Neural cell (in vitro differentiated cells): Measurements from ENCODE around the gene OAS3. TPM values are rescaled to one million over a fixed set of nuclear protein-coding genes. Genes with fewer than 3 reads are reported as not detected.

ENCODE experiments used
- H2AFZ ChIP-seq: fragments of 200-600, 300-800 bp; sonication (generic), shearing (Covaris generic); 2 replicates; pipeline ENCODE4 v1.6.0; 2014; ENCODE audit warnings: low read depth, mild to moderate bottlenecking, antibody characterized with exemption, low read length, moderate library complexity
- H3F3A ChIP-seq: fragments of 200-600 bp; shearing (Covaris generic); 2 replicates; pipeline ENCODE4 v1.6.1; 2016; ENCODE audit warnings: mild to moderate bottlenecking, moderate library complexity, mixed read lengths, antibody characterized with exemption, low read length; ENCODE audit not compliant: insufficient read depth, poor library complexity, severe bottlenecking
- H3K27ac ChIP-seq: fragments of 200-600, 300-800 bp; sonication (generic), shearing (Covaris generic); 2 replicates; pipeline ENCODE4 v1.5.1; 2014; ENCODE audit warnings: mild to moderate bottlenecking, low read length, moderate library complexity
- H3K27me3 ChIP-seq: fragments of 300-800, 200-600 bp; sonication (generic), shearing (Covaris generic); 2 replicates; pipeline ENCODE4 v1.6.0; 2014; ENCODE audit warnings: mild to moderate bottlenecking, low read depth, low read length, moderate library complexity; ENCODE audit not compliant: insufficient read depth
- H3K36me3 ChIP-seq: fragments of 300-800, 200-600 bp; sonication (generic), shearing (Covaris generic); 2 replicates; pipeline ENCODE4 v1.5.1; 2014; ENCODE audit warnings: mild to moderate bottlenecking, antibody characterized with exemption, low read length, moderate library complexity; ENCODE audit not compliant: insufficient read depth
- H3K4me2 ChIP-seq: fragments of 300-800, 200-600 bp; sonication (generic), shearing (Covaris generic); 2 replicates; pipeline ENCODE4 v1.6.0; 2014; ENCODE audit warnings: mild to moderate bottlenecking, low read length
- H3K4me3 ChIP-seq: fragments of 300-800, 200-600 bp; sonication (generic), shearing (Covaris generic); 2 replicates; pipeline ENCODE4 v1.5.1; 2014; ENCODE audit warnings: mild to moderate bottlenecking, low read length, moderate library complexity
- H3K79me2 ChIP-seq: fragments of 200-600 bp; shearing (Covaris generic); replicated peaks from 2 replicates; pipeline ENCODE4 v1.6.0; 2014; ENCODE audit warnings: mild to moderate bottlenecking, low read length, moderate library complexity; ENCODE audit not compliant: insufficient read depth
- H3K9ac ChIP-seq: fragments of 300-800, 200-600 bp; sonication (generic), shearing (Covaris generic); 2 replicates; pipeline ENCODE4 v1.6.1; 2016; ENCODE audit warnings: mild to moderate bottlenecking, low read length, mixed read lengths
- H3K9me2 ChIP-seq: fragments of 200-600 bp; shearing (Covaris generic); 2 replicates; pipeline ENCODE4 v1.6.1; 2016; ENCODE audit warnings: mild to moderate bottlenecking, low read length, mixed read lengths; ENCODE audit not compliant: insufficient read depth
- H3K9me3 ChIP-seq: fragments of 200-600, 300-800 bp; sonication (generic), shearing (Covaris generic); 2 replicates; pipeline ENCODE4 v1.6.1; 2016; ENCODE audit warnings: mild to moderate bottlenecking, mixed run types, low read length, moderate library complexity, mixed read lengths
- H4K20me1 ChIP-seq: fragments of 200-600 bp; shearing (Covaris generic); 2 replicates; pipeline ENCODE4 v1.6.1; 2016; ENCODE audit warnings: mild to moderate bottlenecking, mixed run types; ENCODE audit not compliant: insufficient read depth
- EP300 ChIP-seq: fragments of 450-650 bp; conservative IDR thresholded peaks from 2 replicates; pipeline ENCODE4 v1.6.1; 2014; ENCODE audit warnings: antibody characterized with exemption, mild to moderate bottlenecking, moderate library complexity; ENCODE audit not compliant: poor library complexity, severe bottlenecking
- EZH2 ChIP-seq: fragments of 200-600, 300-800 bp; shearing (Covaris generic), sonication (generic); IDR thresholded peaks from 2 replicates; pipeline ENCODE4 v1.6.1; 2014; ENCODE audit warnings: antibody characterized with exemption, low read length, borderline replicate concordance, mild to moderate bottlenecking; ENCODE audit not compliant: insufficient read depth, poor library complexity, severe bottlenecking
- MXI1 ChIP-seq: fragments of 450-650 bp; conservative IDR thresholded peaks from 2 replicates; pipeline ENCODE4 v1.6.1; 2014; ENCODE audit warnings: antibody characterized with exemption, mild to moderate bottlenecking; ENCODE audit not compliant: poor library complexity, severe bottlenecking
- POLR2AphosphoS5 ChIP-seq: IDR thresholded peaks from 2 replicates; pipeline ENCODE4 v1.6.1; 2012
- RAD21 ChIP-seq: fragments of 450-650 bp; conservative IDR thresholded peaks from 2 replicates; pipeline ENCODE4 v1.6.1; 2014; ENCODE audit warnings: antibody characterized with exemption, mild to moderate bottlenecking, moderate library complexity
- REST ChIP-seq: IDR thresholded peaks from 2 replicates; pipeline ENCODE4 v1.6.1; 2012; ENCODE audit warnings: borderline replicate concordance
- SMC3 ChIP-seq: fragments of 450-650 bp; conservative IDR thresholded peaks from 2 replicates; pipeline ENCODE4 v1.6.1; 2014; ENCODE audit warnings: antibody characterized with exemption, mild to moderate bottlenecking, moderate library complexity; ENCODE audit not compliant: poor library complexity
- TAF1 ChIP-seq: IDR thresholded peaks from 2 replicates; pipeline ENCODE4 v1.6.1; 2012; ENCODE audit warnings: low read depth
- polyA plus RNA-seq: library from polyadenylated mRNA; depleted of rRNA; stranded (reverse); fragments of >200 nt; gene quantifications from 2 replicates; pipeline ENCODE4 v1.2.3, GENCODE V29; 2014
- TF ChIP-seq, protein P1 (sequence below): fragments of 450-650 bp; IDR thresholded peaks from 2 replicates; pipeline ENCODE4 v1.5.1; 2014; ENCODE audit warnings: antibody characterized with exemption, mild to moderate bottlenecking, moderate library complexity; ENCODE audit not compliant: poor library complexity, severe bottlenecking

Gene OAS3
- polyA plus RNA-seq, 1 donor from 2014 or later: not detected

GRCh38 chr12:112964915-112965314 is 26.6 kb downstream of the OAS3 start:
- Histone ChIP-seq H3K79me2 (no peaks in the 10 kb centered on the region), H3K4me2 (no peak overlapping the region), H3K9me3 (no peaks in the 10 kb centered on the region), H3K27me3 (no peaks in the 10 kb centered on the region), H3K27ac (no peak overlapping the region), H3K9ac (no peak overlapping the region), H4K20me1 (no peaks in the 10 kb centered on the region), H3K9me2 (no peaks in the 10 kb centered on the region), H2AFZ (no peak overlapping the region), H3K36me3 (no peaks in the 10 kb centered on the region), H3K4me3 (no peak overlapping the region), H3F3A (no peaks in the 10 kb centered on the region)
- TF ChIP-seq, protein P1, sequence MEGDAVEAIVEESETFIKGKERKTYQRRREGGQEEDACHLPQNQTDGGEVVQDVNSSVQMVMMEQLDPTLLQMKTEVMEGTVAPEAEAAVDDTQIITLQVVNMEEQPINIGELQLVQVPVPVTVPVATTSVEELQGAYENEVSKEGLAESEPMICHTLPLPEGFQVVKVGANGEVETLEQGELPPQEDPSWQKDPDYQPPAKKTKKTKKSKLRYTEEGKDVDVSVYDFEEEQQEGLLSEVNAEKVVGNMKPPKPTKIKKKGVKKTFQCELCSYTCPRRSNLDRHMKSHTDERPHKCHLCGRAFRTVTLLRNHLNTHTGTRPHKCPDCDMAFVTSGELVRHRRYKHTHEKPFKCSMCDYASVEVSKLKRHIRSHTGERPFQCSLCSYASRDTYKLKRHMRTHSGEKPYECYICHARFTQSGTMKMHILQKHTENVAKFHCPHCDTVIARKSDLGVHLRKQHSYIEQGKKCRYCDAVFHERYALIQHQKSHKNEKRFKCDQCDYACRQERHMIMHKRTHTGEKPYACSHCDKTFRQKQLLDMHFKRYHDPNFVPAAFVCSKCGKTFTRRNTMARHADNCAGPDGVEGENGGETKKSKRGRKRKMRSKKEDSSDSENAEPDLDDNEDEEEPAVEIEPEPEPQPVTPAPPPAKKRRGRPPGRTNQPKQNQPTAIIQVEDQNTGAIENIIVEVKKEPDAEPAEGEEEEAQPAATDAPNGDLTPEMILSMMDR: no peak
- TF ChIP-seq EP300 (no peak), POLR2AphosphoS5 (no peak)

DNA sequence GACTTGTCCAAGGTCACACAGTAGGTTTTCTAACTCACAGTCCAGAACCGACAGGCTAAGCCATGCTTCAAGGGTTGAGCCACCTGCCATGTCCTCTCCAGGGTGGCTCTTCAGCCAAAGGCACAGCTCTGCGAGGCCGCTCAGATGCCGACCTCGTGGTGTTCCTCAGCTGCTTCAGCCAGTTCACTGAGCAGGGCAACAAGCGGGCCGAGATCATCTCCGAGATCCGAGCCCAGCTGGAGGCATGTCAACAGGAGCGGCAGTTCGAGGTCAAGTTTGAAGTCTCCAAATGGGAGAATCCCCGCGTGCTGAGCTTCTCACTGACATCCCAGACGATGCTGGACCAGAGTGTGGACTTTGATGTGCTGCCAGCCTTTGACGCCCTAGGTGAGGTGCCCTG is 27.4 kb downstream of the OAS3 start:
- Histone ChIP-seq H3K27me3 (no peaks in the 10 kb centered on the region), H3K9ac (no peak overlapping the region), H3K4me2 (no peak overlapping the region), H3K36me3 (no peaks in the 10 kb centered on the region), H3K79me2 (no peaks in the 10 kb centered on the region), H2AFZ (no peak overlapping the region), H3K27ac (no peak overlapping the region), H3K9me2 (no peaks in the 10 kb centered on the region), H3K9me3 (no peaks in the 10 kb centered on the region), H3K4me3 (no peak overlapping the region), H4K20me1 (no peaks in the 10 kb centered on the region), H3F3A (no peaks in the 10 kb centered on the region)
- no peak for TF ChIP-seq RAD21
- TF ChIP-seq EP300: no peak
- TF ChIP-seq POLR2AphosphoS5: no peak
- TF ChIP-seq TAF1: no peak
- TF ChIP-seq EZH2: no peak
- TF ChIP-seq SMC3: no peak
- TF ChIP-seq MXI1: no peak
- TF ChIP-seq, protein P1: no peak
- TF ChIP-seq REST: no peak
